Medulla oblongata (tissue), 1 donor: ENCODE data around the gene RNASE13.
"Not testable (repeated sequence)": the region's sequence is repeated elsewhere in the genome, so short reads cannot be mapped to it uniquely, and the experiment has no call there.

ENCODE experiments used
- DNase-seq: peaks from one replicate; pipeline ENCODE4 v3.0.0-alpha.2; 2015; ENCODE audit errors: extremely low spot score

RNASE13 gene

GRCh38 chr14:21042918-21043317 is 8.3 kb upstream of the RNASE13 start:
- DNase-seq: peak; percentile 40

- no peak for DNase-seq
Observed at GRCh38 chr14:21041676-21042433, 7.2 kb upstream of the RNASE13 start, which contains the start of gene RNASE7. TSS of gene RNASE7 (plus strand) at chr14:21042362. CDS start at chr14:21042993, 631 bp downstream.

GRCh38 chr14:21040941-21041340 is 6.3 kb upstream of the RNASE13 start:
- DNase-seq: not testable (repeated sequence)

- no peak for DNase-seq
Observed at GRCh38 chr14:21040370-21040925, 5.8 kb upstream of the RNASE13 start.

GRCh38 chr14:21039585-21040369 is 5.2 kb upstream of the RNASE13 start:
- peak; percentile 93 for DNase-seq

- peak; percentile 90 for DNase-seq
Observed at GRCh38 chr14:21038441-21039422, 4.1 kb upstream of the RNASE13 start.

- no peak for DNase-seq
Observed at GRCh38 chr14:21037156-21037555, 2.5 kb upstream of the RNASE13 start.

- peak; percentile 47 for DNase-seq
Observed at GRCh38 chr14:21036751-21037150, 2.1 kb upstream of the RNASE13 start.

- peak; percentile 46 for DNase-seq
Observed at GRCh38 chr14:21033133-21033698, 1.4 kb downstream of the RNASE13 start.

GRCh38 chr14:21032326-21033132 is 2.1 kb downstream of the RNASE13 start:
- peak; percentile 54 for DNase-seq

GRCh38 chr14:21030531-21030930 is 4.1 kb downstream of the RNASE13 start:
- DNase-seq: no peak

GRCh38 chr14:21029917-21030316 is 4.7 kb downstream of the RNASE13 start, which contains the start of gene TPPP2:
TSS of gene TPPP2 (plus strand) at chr14:21030217. CDS start at chr14:21030582, 365 bp downstream.
- DNase-seq: no peak

- DNase-seq: no peak
Observed at GRCh38 chr14:21026988-21027315, 7.7 kb downstream of the RNASE13 start.

GRCh38 chr14:21026274-21026987 is 8.2 kb downstream of the RNASE13 start:
- DNase-seq: peak; percentile 95

- DNase-seq: peak; percentile 80
Observed at GRCh38 chr14:21025371-21026273, 9.0 kb downstream of the RNASE13 start.

GRCh38 chr14:21024585-21025370 is 9.8 kb downstream of the RNASE13 start, which contains the start of gene NDRG2:
TSS of gene NDRG2 (minus strand) at chr14:21025061. CDS start at chr14:21023315, 1,746 bp downstream.
- DNase-seq: peak; percentile 75

GRCh38 chr14:21023817-21024584 is 10.6 kb downstream of the RNASE13 start:
- peak; percentile 35 for DNase-seq
